SK-N-SH treated with all-trans-retinoic acid at 6 μM for 48 hours (cell line): ENCODE data around the gene CD63.

Experiments used
- ATAC-seq: fragments of 200-7000 bp; cut with Tn5 transposase; 3 replicates; pipeline ENCODE4 v1.9.1; 2020; ENCODE audit warnings: mild to moderate bottlenecking, moderate library complexity
- ARNTL ChIP-seq: fragments of 450-650 bp; formaldehyde crosslinking; IDR thresholded peaks from 2 replicates; pipeline ENCODE4 v1.5.0; 2020; ENCODE audit warnings: low read depth, mild to moderate bottlenecking, moderate library complexity, borderline replicate concordance
- BACH2 ChIP-seq: fragments of 250-450 bp; sonication (Bioruptor Pico); IDR thresholded peaks from 2 replicates; pipeline ENCODE4 v1.9.0; 2021; ENCODE audit warnings: mild to moderate bottlenecking, borderline replicate concordance
- CSDC2 ChIP-seq: fragments of 250-450 bp; sonication (Bioruptor Pico); IDR thresholded peaks from 2 replicates; pipeline ENCODE4 v1.5.0; 2020; ENCODE audit warnings: mild to moderate bottlenecking, moderate library complexity
- ESRRG ChIP-seq: fragments of 250-450 bp; sonication (Bioruptor Pico); IDR thresholded peaks from 2 replicates; pipeline ENCODE4 v1.6.1; 2021; ENCODE audit warnings: mild to moderate bottlenecking
- GLIS3 ChIP-seq: fragments of 250-450 bp; sonication (Bioruptor Pico); IDR thresholded peaks from 2 replicates; pipeline ENCODE4 v1.5.0; 2020; ENCODE audit warnings: mild to moderate bottlenecking, moderate library complexity
- ISL1 ChIP-seq: fragments of 250-450 bp; sonication (Bioruptor Pico); IDR thresholded peaks from 2 replicates; pipeline ENCODE4 v2.1.2; 2022; ENCODE audit warnings: mild to moderate bottlenecking, moderate library complexity
- OSR1 ChIP-seq: fragments of 250-450 bp; sonication (Bioruptor Pico); IDR thresholded peaks from 2 replicates; pipeline ENCODE4 v1.8.0; 2022; ENCODE audit warnings: moderate library complexity, mild to moderate bottlenecking, inconsistent platforms
- PATZ1 ChIP-seq: fragments of 250-450 bp; sonication (Bioruptor Pico); IDR thresholded peaks from 2 replicates; pipeline ENCODE4 v1.8.0; 2020; ENCODE audit warnings: mild to moderate bottlenecking, moderate library complexity, borderline replicate concordance
- RARB ChIP-seq: fragments of 250-450 bp; sonication (Bioruptor Pico); IDR thresholded peaks from 2 replicates; pipeline ENCODE4 v1.8.0; 2021; ENCODE audit warnings: mild to moderate bottlenecking, moderate library complexity
- SNAI2 ChIP-seq: fragments of 250-450 bp; sonication (Bioruptor Pico); IDR thresholded peaks from 2 replicates; pipeline ENCODE4 v1.5.0; 2020; ENCODE audit warnings: mild to moderate bottlenecking, moderate library complexity
- TCF4 ChIP-seq: fragments of 250-450 bp; sonication (Bioruptor Pico); IDR thresholded peaks from 2 replicates; pipeline ENCODE4 v1.8.0; 2021; ENCODE audit warnings: mild to moderate bottlenecking, moderate library complexity, borderline replicate concordance
- TOX ChIP-seq: fragments of 250-450 bp; sonication (Bioruptor Pico); IDR thresholded peaks from 2 replicates; pipeline ENCODE4 v1.8.0; 2021; ENCODE audit warnings: mild to moderate bottlenecking, moderate library complexity, borderline replicate concordance
- ZC3H10 ChIP-seq: fragments of 250-450 bp; sonication (Bioruptor Pico); IDR thresholded peaks from 2 replicates; pipeline ENCODE4 v1.5.1; 2021; ENCODE audit warnings: mild to moderate bottlenecking, moderate library complexity
- ZFP3 ChIP-seq: fragments of 250-450 bp; sonication (Bioruptor Pico); IDR thresholded peaks from 2 replicates; pipeline ENCODE4 v1.5.0; 2020; ENCODE audit warnings: mild to moderate bottlenecking, moderate library complexity
- ZFP30 ChIP-seq: fragments of 450-650 bp; formaldehyde crosslinking; IDR thresholded peaks from 2 replicates; pipeline ENCODE4 v1.5.0; 2022; ENCODE audit warnings: mild to moderate bottlenecking, moderate library complexity
- ZNF565 ChIP-seq: fragments of 450-650 bp; formaldehyde crosslinking; conservative IDR thresholded peaks from 2 replicates; pipeline ENCODE4 v1.5.0; 2020; ENCODE audit warnings: low read depth, mild to moderate bottlenecking, moderate library complexity
- ZNF70 ChIP-seq: fragments of 450-650 bp; formaldehyde crosslinking; IDR thresholded peaks from 2 replicates; pipeline ENCODE4 v1.5.0; 2020; ENCODE audit warnings: mild to moderate bottlenecking, moderate library complexity
- ZNF8 ChIP-seq: fragments of 450-650 bp; formaldehyde crosslinking; IDR thresholded peaks from 2 replicates; pipeline ENCODE4 v1.5.0; 2020; ENCODE audit warnings: mild to moderate bottlenecking, moderate library complexity
- TF ChIP-seq, protein P1 (sequence below): fragments of 250-450 bp; sonication (Bioruptor Pico); IDR thresholded peaks from 2 replicates; pipeline ENCODE4 v1.8.0; 2021; ENCODE audit warnings: low read depth, mild to moderate bottlenecking, moderate library complexity, borderline replicate concordance
- TF ChIP-seq, protein P2 (sequence below): fragments of 250-450 bp; sonication (Bioruptor Pico); IDR thresholded peaks from 2 replicates; pipeline ENCODE4 v1.5.0; 2020; ENCODE audit warnings: mild to moderate bottlenecking, moderate library complexity
- TF ChIP-seq, protein P3 (sequence below): fragments of 250-450 bp; sonication (Bioruptor Pico); IDR thresholded peaks from 2 replicates; pipeline ENCODE4 v1.5.1; 2021; ENCODE audit warnings: mild to moderate bottlenecking, moderate library complexity

The CD63 gene

DNA sequence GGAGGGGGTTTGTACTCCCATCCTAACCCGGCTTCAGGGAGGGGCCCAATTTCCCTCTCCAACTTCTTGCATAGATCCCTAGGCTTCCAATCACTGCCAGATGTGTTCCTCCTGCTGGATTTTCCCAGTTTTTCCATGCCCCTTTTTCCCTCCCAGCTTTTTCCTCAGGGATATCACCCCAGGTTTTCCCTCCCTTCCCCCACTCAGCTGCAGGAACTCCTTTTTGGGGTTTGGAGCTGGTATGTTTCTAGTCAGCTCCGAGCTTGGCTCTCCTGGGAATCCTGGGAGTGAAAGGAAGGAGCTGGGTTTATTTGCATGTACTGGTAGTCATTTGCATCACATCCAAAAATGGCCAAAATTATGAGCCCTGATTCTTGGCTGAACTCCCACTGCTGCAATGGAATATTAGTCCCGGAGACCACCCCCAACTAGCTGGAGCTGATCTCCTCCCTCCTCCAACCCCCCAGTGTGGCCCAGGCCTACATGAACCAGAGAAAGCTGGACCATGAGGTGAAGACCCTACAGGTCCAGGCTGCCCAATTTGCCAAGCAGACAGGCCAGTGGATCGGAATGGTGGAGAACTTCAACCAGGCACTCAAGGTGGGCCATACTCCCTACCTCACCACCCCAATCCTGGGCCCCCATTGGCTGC lies 10.1 kb downstream of the CD63 start (continued):
- TF ChIP-seq, protein P1, sequence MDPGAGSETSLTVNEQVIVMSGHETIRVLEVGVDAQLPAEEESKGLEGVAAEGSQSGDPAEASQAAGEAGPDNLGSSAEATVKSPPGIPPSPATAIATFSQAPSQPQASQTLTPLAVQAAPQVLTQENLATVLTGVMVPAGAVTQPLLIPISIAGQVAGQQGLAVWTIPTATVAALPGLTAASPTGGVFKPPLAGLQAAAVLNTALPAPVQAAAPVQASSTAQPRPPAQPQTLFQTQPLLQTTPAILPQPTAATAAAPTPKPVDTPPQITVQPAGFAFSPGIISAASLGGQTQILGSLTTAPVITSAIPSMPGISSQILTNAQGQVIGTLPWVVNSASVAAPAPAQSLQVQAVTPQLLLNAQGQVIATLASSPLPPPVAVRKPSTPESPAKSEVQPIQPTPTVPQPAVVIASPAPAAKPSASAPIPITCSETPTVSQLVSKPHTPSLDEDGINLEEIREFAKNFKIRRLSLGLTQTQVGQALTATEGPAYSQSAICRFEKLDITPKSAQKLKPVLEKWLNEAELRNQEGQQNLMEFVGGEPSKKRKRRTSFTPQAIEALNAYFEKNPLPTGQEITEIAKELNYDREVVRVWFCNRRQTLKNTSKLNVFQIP = no peak
- no peak for TF ChIP-seq ZC3H10
- TF ChIP-seq, all 23 proteins: peak for 0

DNA sequence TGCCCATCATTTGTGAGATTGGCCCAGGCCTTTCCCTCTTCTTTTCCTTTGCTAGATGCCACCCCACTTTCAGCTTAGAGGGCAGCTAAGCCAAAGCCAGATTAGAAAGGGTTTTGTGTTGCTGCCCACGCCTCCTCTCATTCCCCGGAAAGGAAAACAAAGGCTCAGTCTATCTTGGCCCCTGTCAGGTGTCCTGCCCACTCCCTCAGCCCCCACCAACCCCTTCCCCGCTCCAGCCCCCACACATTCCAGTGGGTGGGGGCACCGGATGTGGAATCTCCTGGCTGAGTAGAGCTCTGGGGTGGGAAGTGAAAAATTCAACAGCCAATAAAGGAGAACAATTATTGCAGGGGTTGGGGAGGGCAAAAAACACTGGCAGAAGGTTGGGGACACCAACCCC lies 10.8 kb downstream of the CD63 start:
- TF ChIP-seq ESRRG (CRISPR knock-in tag) (no peak), BACH2 (CRISPR knock-in tag) (no peak), PATZ1 (CRISPR knock-in tag) (no peak), ZC3H10 (no peak), ZNF70 (CRISPR knock-in tag) (no peak), CSDC2 (CRISPR knock-in tag) (no peak), ISL1 (no peak), ZNF8 (CRISPR knock-in tag) (no peak), TOX (CRISPR knock-in tag) (no peak), ZFP3 (CRISPR knock-in tag) (no peak), SNAI2 (CRISPR knock-in tag) (no peak), ZNF565 (CRISPR knock-in tag) (no peak), GLIS3 (CRISPR knock-in tag) (no peak), ZFP30 (no peak), RARB (CRISPR knock-in tag) (no peak)
- TF ChIP-seq, protein P2, sequence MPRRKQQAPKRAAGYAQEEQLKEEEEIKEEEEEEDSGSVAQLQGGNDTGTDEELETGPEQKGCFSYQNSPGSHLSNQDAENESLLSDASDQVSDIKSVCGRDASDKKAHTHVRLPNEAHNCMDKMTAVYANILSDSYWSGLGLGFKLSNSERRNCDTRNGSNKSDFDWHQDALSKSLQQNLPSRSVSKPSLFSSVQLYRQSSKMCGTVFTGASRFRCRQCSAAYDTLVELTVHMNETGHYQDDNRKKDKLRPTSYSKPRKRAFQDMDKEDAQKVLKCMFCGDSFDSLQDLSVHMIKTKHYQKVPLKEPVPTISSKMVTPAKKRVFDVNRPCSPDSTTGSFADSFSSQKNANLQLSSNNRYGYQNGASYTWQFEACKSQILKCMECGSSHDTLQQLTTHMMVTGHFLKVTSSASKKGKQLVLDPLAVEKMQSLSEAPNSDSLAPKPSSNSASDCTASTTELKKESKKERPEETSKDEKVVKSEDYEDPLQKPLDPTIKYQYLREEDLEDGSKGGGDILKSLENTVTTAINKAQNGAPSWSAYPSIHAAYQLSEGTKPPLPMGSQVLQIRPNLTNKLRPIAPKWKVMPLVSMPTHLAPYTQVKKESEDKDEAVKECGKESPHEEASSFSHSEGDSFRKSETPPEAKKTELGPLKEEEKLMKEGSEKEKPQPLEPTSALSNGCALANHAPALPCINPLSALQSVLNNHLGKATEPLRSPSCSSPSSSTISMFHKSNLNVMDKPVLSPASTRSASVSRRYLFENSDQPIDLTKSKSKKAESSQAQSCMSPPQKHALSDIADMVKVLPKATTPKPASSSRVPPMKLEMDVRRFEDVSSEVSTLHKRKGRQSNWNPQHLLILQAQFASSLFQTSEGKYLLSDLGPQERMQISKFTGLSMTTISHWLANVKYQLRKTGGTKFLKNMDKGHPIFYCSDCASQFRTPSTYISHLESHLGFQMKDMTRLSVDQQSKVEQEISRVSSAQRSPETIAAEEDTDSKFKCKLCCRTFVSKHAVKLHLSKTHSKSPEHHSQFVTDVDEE = no peak
- TF ChIP-seq, protein P1 = no peak
- ATAC-seq = no peak

GRCh38 chr12:55717011-55718007 lies 11.5 kb downstream of the CD63 start:
- ATAC-seq = no peak
- TF ChIP-seq, protein P1 = no peak
- TF ChIP-seq ZFP30 = no peak
- TF ChIP-seq, protein P2 = no peak
- no peak for TF ChIP-seq RARB (CRISPR knock-in tag)
- TF ChIP-seq ESRRG (CRISPR knock-in tag) = no peak
- TF ChIP-seq, protein P3, sequence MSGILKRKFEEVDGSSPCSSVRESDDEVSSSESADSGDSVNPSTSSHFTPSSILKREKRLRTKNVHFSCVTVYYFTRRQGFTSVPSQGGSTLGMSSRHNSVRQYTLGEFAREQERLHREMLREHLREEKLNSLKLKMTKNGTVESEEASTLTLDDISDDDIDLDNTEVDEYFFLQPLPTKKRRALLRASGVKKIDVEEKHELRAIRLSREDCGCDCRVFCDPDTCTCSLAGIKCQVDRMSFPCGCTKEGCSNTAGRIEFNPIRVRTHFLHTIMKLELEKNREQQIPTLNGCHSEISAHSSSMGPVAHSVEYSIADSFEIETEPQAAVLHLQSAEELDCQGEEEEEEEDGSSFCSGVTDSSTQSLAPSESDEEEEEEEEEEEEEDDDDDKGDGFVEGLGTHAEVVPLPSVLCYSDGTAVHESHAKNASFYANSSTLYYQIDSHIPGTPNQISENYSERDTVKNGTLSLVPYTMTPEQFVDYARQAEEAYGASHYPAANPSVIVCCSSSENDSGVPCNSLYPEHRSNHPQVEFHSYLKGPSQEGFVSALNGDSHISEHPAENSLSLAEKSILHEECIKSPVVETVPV (CRISPR knock-in tag) = no peak
- TF ChIP-seq GLIS3 (CRISPR knock-in tag) = no peak
- no peak for TF ChIP-seq ISL1
- no peak for TF ChIP-seq ARNTL (CRISPR knock-in tag)
- no peak for TF ChIP-seq OSR1 (CRISPR knock-in tag)
- no peak for TF ChIP-seq TCF4 (CRISPR knock-in tag)
- TF ChIP-seq TOX (CRISPR knock-in tag) = no peak
- TF ChIP-seq ZNF8 (CRISPR knock-in tag) = no peak
- TF ChIP-seq ZFP3 (CRISPR knock-in tag) = no peak
